ENCODE measurements around the gene HECTD2. TPM values are rescaled to one million over a fixed set of nuclear protein-coding genes. Genes with fewer than 3 reads are reported as not detected.

Gene HECTD2
- total and polyA plus RNA-seq, 4 donors, result 19.9 to 49.2 (median 29.1) TPM

Small RNA genes within 50 kb of the gene (small RNA-seq; reads per million reads assigned to genes)
- gene AL161798.1 (ENCODE audit: low replicate concordance) (not detected), gene RPS27P1 (ENCODE audit: low replicate concordance) (not detected)

Other genes starting within 250 kb of the HECTD2 start
- 10 to 100 TPM; 28.4 to 48.7 TPM for gene PCGF5, start 189.7 kb upstream of the HECTD2 start, total RNA-seq
- 10 to 100 TPM; 17.1 to 21.5 TPM for gene PCGF5, start 189.7 kb upstream of the HECTD2 start, polyA plus RNA-seq (ENCODE audit: insufficient read length in 2 of 2)
- 10 to 100 TPM; 46.8 to 48.2 TPM for gene PPP1R3C, start 222.7 kb downstream of the HECTD2 start, total RNA-seq
- gene PPP1R3C, start 222.7 kb downstream of the HECTD2 start, polyA plus RNA-seq (ENCODE audit: insufficient read length in 2 of 2), result 10 to 100 TPM; 16.8 to 23.7 TPM

Data from spinal cord (tissue), 4 donors.